ENCODE data around the gene CHD1.
"Not testable (repeated sequence)": the region's sequence is repeated elsewhere in the genome, so short reads cannot be mapped to it uniquely, and the experiment has no call there.

Gene CHD1

GRCh38 chr5:98928873-98929709 lies at the start of gene CHD1:
CHD1 (minus strand) TSS chr5:98929007; CDS start chr5:98926386, 2,621 bp downstream.
- peak; percentile 88 to 92 (median 91) for DNase-seq (ENCODE audit: low read depth in 2 of 3, low spot score in 1 of 3)

- DNase-seq (ENCODE audit: low read depth in 2 of 3, low spot score in 1 of 3) = no peak
Observed at GRCh38 chr5:98978528-98978927, 49.7 kb upstream of the CHD1 start.

- no peak for DNase-seq (ENCODE audit: low read depth in 2 of 3, low spot score in 1 of 3)
Observed at GRCh38 chr5:98977723-98978122, 48.9 kb upstream of the CHD1 start.

- no peak for DNase-seq (ENCODE audit: low read depth in 2 of 3, low spot score in 1 of 3)
Observed at GRCh38 chr5:98975682-98976407, 47.0 kb upstream of the CHD1 start.

- no peak for DNase-seq (ENCODE audit: low read depth in 2 of 3, low spot score in 1 of 3)
Observed at GRCh38 chr5:98975223-98975622, 46.4 kb upstream of the CHD1 start.

GRCh38 chr5:98969400-98969799 lies 40.6 kb upstream of the CHD1 start:
- no peak for DNase-seq (ENCODE audit: low read depth in 2 of 3, low spot score in 1 of 3)

- no peak for DNase-seq (ENCODE audit: low read depth in 2 of 3, low spot score in 1 of 3)
Observed at GRCh38 chr5:98968056-98968564, 39.3 kb upstream of the CHD1 start.

GRCh38 chr5:98965226-98965625 lies 36.4 kb upstream of the CHD1 start:
- no peak for DNase-seq (ENCODE audit: low read depth in 2 of 3, low spot score in 1 of 3)

GRCh38 chr5:98964621-98965020 lies 35.8 kb upstream of the CHD1 start:
- no peak for DNase-seq (ENCODE audit: low read depth in 2 of 3, low spot score in 1 of 3)

- no peak for DNase-seq (ENCODE audit: low read depth in 2 of 3, low spot score in 1 of 3)
Observed at GRCh38 chr5:98963019-98963418, 34.2 kb upstream of the CHD1 start.

- no peak for DNase-seq (ENCODE audit: low read depth in 2 of 3, low spot score in 1 of 3)
Observed at GRCh38 chr5:98962587-98962986, 33.8 kb upstream of the CHD1 start.

- no peak for DNase-seq (ENCODE audit: low read depth in 2 of 3, low spot score in 1 of 3)
Observed at GRCh38 chr5:98961665-98962344, 33.0 kb upstream of the CHD1 start.

GRCh38 chr5:98957307-98957706 lies 28.5 kb upstream of the CHD1 start:
- DNase-seq (ENCODE audit: low read depth in 2 of 3, low spot score in 1 of 3) = no peak

GRCh38 chr5:98955888-98956287 lies 27.1 kb upstream of the CHD1 start:
- not testable (repeated sequence) for DNase-seq (ENCODE audit: low read depth in 2 of 3, low spot score in 1 of 3)

- DNase-seq (ENCODE audit: low read depth in 2 of 3, low spot score in 1 of 3) = not testable (repeated sequence)
Observed at GRCh38 chr5:98955471-98955870, 26.7 kb upstream of the CHD1 start.

- no peak for DNase-seq (ENCODE audit: low read depth in 2 of 3, low spot score in 1 of 3)
Observed at GRCh38 chr5:98954392-98955028, 25.7 kb upstream of the CHD1 start.

- no peak for DNase-seq (ENCODE audit: low read depth in 2 of 3, low spot score in 1 of 3)
Observed at GRCh38 chr5:98942847-98943246, 14.0 kb upstream of the CHD1 start.

- DNase-seq (ENCODE audit: low read depth in 2 of 3, low spot score in 1 of 3) = no peak
Observed at GRCh38 chr5:98941131-98941883, 12.5 kb upstream of the CHD1 start.

GRCh38 chr5:98940581-98940980 lies 11.8 kb upstream of the CHD1 start:
- DNase-seq (ENCODE audit: low read depth in 2 of 3, low spot score in 1 of 3) = no peak

- DNase-seq (ENCODE audit: low read depth in 2 of 3, low spot score in 1 of 3) = no peak
Observed at GRCh38 chr5:98938464-98938863, 9.7 kb upstream of the CHD1 start.
